MCF 10A (cell line): ENCODE data around the gene PDZD4. TPM values are rescaled to one million over a fixed set of nuclear protein-coding genes. Genes with fewer than 3 reads are reported as not detected.
A peak's percentile ranks its signal among the peaks of the same experiment; 100 is the strongest.

Source experiments
- BruUV-seq: library from RNA; stranded (reverse); fragments of 400-500 nt; replicated peaks from 2 replicates; lab custom pipeline; 2021; lab: Mats Ljungman, UMichigan
- CTCF ChIA-PET: fragments of 300-600 bp; sonication (Branson Sonifier 250); formaldehyde crosslinking; extraction: SDS; loops from one replicate; lab custom pipeline; 2021; ENCODE audit warnings: antibody characterized with exemption, inconsistent platforms; lab: Yijun Ruan, JAX
- POLR2A ChIA-PET: fragments of 300-600, 350-650 bp; sonication (Branson Sonifier 250); formaldehyde crosslinking; extraction: SDS; loops from one replicate; lab custom pipeline; 2020; ENCODE audit warnings: antibody characterized with exemption, inconsistent platforms; lab: Yijun Ruan, JAX
- DNase-seq: peaks from one replicate; pipeline ENCODE4 v3.0.0-alpha.2; 2018; ENCODE audit not compliant: unreplicated experiment
- H3K27ac Mint-ChIP-seq: one replicate; pipeline ENCODE4 v1.8.0; 2022; ENCODE audit warnings: mild to moderate bottlenecking, low read depth, mixed read lengths; ENCODE audit not compliant: unreplicated experiment
- H3K27me3 Mint-ChIP-seq: one replicate; pipeline ENCODE4 v1.8.0; 2022; ENCODE audit warnings: mixed read lengths; ENCODE audit not compliant: insufficient read depth, unreplicated experiment
- H3K36me3 Mint-ChIP-seq: one replicate; pipeline ENCODE4 v1.8.0; 2022; ENCODE audit warnings: mild to moderate bottlenecking, moderate library complexity, mixed read lengths; ENCODE audit not compliant: insufficient read depth, unreplicated experiment
- H3K4me1 Mint-ChIP-seq: one replicate; pipeline ENCODE4 v1.8.0; 2022; ENCODE audit warnings: mixed read lengths; ENCODE audit not compliant: insufficient read depth, unreplicated experiment
- H3K4me3 Mint-ChIP-seq: one replicate; pipeline ENCODE4 v1.8.0; 2022; ENCODE audit warnings: mild to moderate bottlenecking, moderate library complexity, mixed read lengths; ENCODE audit not compliant: unreplicated experiment
- H3K9me3 Mint-ChIP-seq: one replicate; pipeline ENCODE4 v1.8.0; 2022; ENCODE audit warnings: mixed read lengths; ENCODE audit not compliant: unreplicated experiment
- CTCF ChIP-seq: fragments of 200-600 bp; IDR thresholded peaks from one replicate; pipeline ENCODE4 v1.8.0; 2022; ENCODE audit warnings: antibody characterized with exemption, mild to moderate bottlenecking; ENCODE audit not compliant: unreplicated experiment
- intact Hi-C: fragments of 100-400 bp; cut with micrococcal nuclease; formaldehyde crosslinking; loops from 2 replicates; pipeline ENCODE4 v1.14.1; 2022
- total RNA-seq: library from RNA; stranded (reverse); gene quantifications from 2 replicates; pipeline ENCODE4 v1.2.3, GENCODE V29; 2022

PDZD4 gene
- total RNA-seq, 1 experiment from 2014 or later: not detected

GRCh38 chrX:153767674-153768055 is 62.7 kb downstream of the PDZD4 start:
- BruUV-seq: no TSS peak
- no peak overlapping the region for H3K27ac Mint-ChIP-seq
- H3K4me3 Mint-ChIP-seq: no peak overlapping the region
- no peaks in the 10 kb centered on the region for H3K9me3 Mint-ChIP-seq
- intact Hi-C loops: no loop called here
- TF ChIP-seq CTCF: no peak
- ChIA-PET POLR2A (no interaction called here), CTCF (interaction anchor here (6.6 kb wide), 1 partner anchor 181 kb away, joined by 51 read pairs; no protein-coding TSS in a partner anchor)
- no peaks in the 10 kb centered on the region for H3K27me3 Mint-ChIP-seq
- no peaks in the 10 kb centered on the region for H3K36me3 Mint-ChIP-seq
- H3K4me1 Mint-ChIP-seq: peaks cover 6% of the 10 kb centered on the region
- DNase-seq: no peak

- CTCF ChIA-PET: interaction anchor here (6.6 kb wide), 1 partner anchor 182 kb away, joined by 51 read pairs; no protein-coding TSS in a partner anchor
- Mint-ChIP-seq H3K27me3 (no peaks in the 10 kb centered on the region), H3K27ac (no peak overlapping the region), H3K4me1 (peaks cover 6% of the 10 kb centered on the region), H3K9me3 (no peaks in the 10 kb centered on the region), H3K36me3 (no peaks in the 10 kb centered on the region), H3K4me3 (no peak overlapping the region)
- DNase-seq: no peak
- intact Hi-C loops: no loop called here
- POLR2A ChIA-PET: interaction anchor here (1.2 kb wide), 1 partner anchor 40 kb away, joined by 7 read pairs; no protein-coding TSS in a partner anchor
- no TSS peak for BruUV-seq
- no peak for TF ChIP-seq CTCF
Observed at GRCh38 chrX:153766871-153767673, 63.3 kb downstream of the PDZD4 start.

- ChIA-PET POLR2A (interaction anchor here (0.7 to 1.2 kb wide), 2 partner anchors 28 to 39 kb away, joined by 4 to 7 read pairs; partner anchors contain the start of genes IDH3G and SSR4), CTCF (interaction anchor here (0.6 to 6.6 kb wide), 4 partner anchors 44 to 183 kb away, joined by 3 to 51 read pairs (median 4); no protein-coding TSS in a partner anchor)
- peaks cover 6% of the 10 kb centered on the region for H3K4me1 Mint-ChIP-seq
- H3K36me3 Mint-ChIP-seq: no peaks in the 10 kb centered on the region
- peak; percentile 66 for DNase-seq
- BruUV-seq: no TSS peak
- H3K27ac Mint-ChIP-seq: peak overlapping the region; percentile 49
- no peak for TF ChIP-seq CTCF
- H3K9me3 Mint-ChIP-seq: no peaks in the 10 kb centered on the region
- intact Hi-C loops: no loop called here
- no peaks in the 10 kb centered on the region for H3K27me3 Mint-ChIP-seq
- peak overlapping the region; percentile 53 for H3K4me3 Mint-ChIP-seq
Observed at GRCh38 chrX:153766098-153766817, 64.1 kb downstream of the PDZD4 start.
